PC-9 (cell line): ENCODE measurements around the gene CAMSAP3.

Experiments
- EZH2 ChIP-seq: fragments of 200-600 bp; sonication (generic); IDR thresholded peaks from 2 replicates; pipeline ENCODE4 v1.8.0; 2017; ENCODE audit warnings: antibody characterized with exemption, low read depth
- TF ChIP-seq, protein P1 (sequence below): fragments of 200-600 bp; sonication (generic); conservative IDR thresholded peaks from 2 replicates; pipeline ENCODE4 v1.6.1; 2017; ENCODE audit warnings: mixed run types, antibody characterized with exemption, mild to moderate bottlenecking, moderate library complexity

DNA sequence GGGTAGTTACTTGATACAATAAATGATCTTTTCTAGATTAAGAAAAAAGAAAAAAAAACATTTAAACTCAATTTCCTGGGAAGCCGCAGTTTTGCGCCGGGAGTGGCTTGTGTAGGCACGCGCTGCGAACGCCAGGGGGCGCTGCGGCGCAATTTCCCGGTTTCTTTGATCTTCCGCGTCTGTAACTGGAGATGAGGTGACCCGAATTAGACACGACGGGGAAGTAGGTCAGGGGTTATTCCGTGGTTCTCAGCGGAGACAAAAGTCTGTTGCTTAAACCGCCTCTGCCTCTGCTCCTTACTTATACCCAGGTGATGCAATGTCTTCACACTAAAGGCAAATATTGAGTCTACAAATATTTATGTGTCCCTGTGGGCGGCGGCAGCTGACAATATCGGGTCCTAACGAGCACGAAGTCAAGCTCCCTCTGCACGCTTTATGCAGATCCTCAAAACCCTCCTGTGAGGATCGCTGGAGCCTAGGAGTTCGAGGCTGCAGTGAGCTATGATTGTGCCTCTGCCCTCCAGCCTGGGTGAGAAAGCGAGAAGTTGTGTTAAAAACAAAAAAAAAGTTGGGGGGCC lies 56.5 kb downstream of the CAMSAP3 start:
- no peak for TF ChIP-seq EZH2
- TF ChIP-seq, protein P1, sequence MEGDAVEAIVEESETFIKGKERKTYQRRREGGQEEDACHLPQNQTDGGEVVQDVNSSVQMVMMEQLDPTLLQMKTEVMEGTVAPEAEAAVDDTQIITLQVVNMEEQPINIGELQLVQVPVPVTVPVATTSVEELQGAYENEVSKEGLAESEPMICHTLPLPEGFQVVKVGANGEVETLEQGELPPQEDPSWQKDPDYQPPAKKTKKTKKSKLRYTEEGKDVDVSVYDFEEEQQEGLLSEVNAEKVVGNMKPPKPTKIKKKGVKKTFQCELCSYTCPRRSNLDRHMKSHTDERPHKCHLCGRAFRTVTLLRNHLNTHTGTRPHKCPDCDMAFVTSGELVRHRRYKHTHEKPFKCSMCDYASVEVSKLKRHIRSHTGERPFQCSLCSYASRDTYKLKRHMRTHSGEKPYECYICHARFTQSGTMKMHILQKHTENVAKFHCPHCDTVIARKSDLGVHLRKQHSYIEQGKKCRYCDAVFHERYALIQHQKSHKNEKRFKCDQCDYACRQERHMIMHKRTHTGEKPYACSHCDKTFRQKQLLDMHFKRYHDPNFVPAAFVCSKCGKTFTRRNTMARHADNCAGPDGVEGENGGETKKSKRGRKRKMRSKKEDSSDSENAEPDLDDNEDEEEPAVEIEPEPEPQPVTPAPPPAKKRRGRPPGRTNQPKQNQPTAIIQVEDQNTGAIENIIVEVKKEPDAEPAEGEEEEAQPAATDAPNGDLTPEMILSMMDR = peak; percentile 99
